GM21447 (cell line): ENCODE data around the gene GLIS2.

Experiments
- ATAC-seq: cut with Tn5 transposase; IDR thresholded peaks from one replicate; pipeline ENCODE4 v1.9.1; 2021; ENCODE audit not compliant: unreplicated experiment

GLIS2 gene

DNA sequence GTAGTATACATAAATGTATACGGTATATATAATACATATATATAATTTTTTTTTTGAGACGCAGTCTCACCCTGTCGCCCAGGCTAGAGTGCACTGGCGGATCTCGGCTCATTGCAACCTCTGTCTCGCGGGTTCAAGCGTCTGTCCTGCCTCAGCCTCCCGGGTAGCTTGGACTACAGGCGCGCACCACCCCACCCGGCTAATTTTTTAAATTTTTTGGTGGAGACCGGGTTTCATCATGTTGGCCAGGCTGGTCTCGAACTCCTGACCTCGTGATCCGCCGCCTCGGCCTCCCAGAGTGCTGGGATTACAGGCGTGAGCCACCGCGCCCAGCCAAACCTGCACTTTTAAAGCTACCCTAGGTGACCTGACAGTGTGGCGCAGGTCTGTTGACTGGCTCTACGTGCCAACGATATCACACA is 34.5 kb downstream of the GLIS2 start:
- no peak for ATAC-seq

- ATAC-seq: peak; percentile 82
These were observed 35.2 kb downstream of the GLIS2 start, which contains the start of gene PAM16 for GRCh38 chr16:4350787-4351659. TSS of gene PAM16 (minus strand) at chr16:4351321. CDS start at chr16:4351234, 87 bp downstream.

DNA sequence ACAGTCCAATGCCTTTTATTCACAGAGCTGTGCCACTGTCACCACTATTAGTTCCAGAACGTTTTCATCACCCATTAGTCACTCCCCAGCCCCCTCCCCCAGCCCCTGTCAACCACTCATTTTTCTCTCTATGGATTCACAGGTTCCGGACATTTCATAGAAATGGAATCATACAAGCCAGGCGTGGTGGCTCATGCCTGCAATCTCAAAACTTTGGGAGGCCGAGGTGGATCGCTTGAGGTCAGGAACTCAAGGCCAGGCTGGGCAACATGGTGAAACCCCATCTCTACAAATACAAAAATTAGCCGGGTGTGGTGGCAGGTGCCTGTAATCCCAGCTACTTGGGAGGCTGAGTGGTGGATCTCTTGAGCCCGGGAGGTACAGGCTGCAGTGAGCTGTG is 36.0 kb downstream of the GLIS2 start:
- ATAC-seq: no peak

DNA sequence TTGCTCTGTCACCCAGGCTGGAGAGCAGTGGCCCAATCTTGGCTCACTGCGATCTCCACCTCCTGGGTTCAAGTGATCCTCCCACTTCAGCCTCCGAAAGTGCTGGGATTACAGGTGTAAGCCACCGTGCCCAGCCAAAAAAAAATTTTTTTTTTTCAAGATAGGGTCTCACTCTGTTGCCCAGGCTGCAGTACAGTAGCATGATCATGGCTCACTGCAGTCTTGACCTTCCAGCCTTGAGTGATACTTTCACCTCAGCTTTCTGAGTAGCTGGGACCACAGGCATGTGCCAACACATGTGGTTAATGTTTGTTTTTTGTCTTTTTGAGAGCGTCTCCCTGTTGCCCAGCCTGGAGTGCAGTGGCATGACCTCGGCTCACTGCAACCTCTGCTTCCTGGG is 37.0 kb downstream of the GLIS2 start:
- ATAC-seq: no peak

GRCh38 chr16:4353675-4354074 is 37.8 kb downstream of the GLIS2 start:
- ATAC-seq: no peak

GRCh38 chr16:4354512-4355409 is 38.9 kb downstream of the GLIS2 start:
- ATAC-seq: no peak

DNA sequence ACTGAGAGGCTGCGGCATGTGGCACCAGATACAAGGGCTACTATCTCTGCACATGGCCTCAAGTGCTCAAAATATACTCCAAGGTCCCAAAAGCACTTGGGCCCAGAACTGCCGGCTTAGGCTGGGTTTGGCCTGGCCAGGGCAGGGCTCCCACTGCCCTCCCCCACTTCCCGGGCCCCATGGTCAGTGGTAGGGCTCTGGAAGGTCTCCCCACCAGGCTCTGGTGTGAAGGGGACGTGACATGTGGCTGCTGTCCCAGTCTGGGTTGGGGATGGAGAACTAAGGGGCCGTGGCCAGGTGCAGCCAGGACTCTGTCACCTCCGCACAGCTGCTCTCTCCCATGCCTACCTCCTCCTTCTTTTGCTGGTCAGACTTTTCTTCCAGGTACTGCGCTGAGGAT is 41.0 kb downstream of the GLIS2 start:
- no peak for ATAC-seq

GRCh38 chr16:4358236-4358635 is 42.4 kb downstream of the GLIS2 start:
- ATAC-seq: no peak

GRCh38 chr16:4358831-4359561 is 43.1 kb downstream of the GLIS2 start:
- no peak for ATAC-seq

GRCh38 chr16:4359914-4360313 is 44.0 kb downstream of the GLIS2 start:
- ATAC-seq: no peak

GRCh38 chr16:4360538-4361021 is 44.7 kb downstream of the GLIS2 start:
- ATAC-seq: no peak

DNA sequence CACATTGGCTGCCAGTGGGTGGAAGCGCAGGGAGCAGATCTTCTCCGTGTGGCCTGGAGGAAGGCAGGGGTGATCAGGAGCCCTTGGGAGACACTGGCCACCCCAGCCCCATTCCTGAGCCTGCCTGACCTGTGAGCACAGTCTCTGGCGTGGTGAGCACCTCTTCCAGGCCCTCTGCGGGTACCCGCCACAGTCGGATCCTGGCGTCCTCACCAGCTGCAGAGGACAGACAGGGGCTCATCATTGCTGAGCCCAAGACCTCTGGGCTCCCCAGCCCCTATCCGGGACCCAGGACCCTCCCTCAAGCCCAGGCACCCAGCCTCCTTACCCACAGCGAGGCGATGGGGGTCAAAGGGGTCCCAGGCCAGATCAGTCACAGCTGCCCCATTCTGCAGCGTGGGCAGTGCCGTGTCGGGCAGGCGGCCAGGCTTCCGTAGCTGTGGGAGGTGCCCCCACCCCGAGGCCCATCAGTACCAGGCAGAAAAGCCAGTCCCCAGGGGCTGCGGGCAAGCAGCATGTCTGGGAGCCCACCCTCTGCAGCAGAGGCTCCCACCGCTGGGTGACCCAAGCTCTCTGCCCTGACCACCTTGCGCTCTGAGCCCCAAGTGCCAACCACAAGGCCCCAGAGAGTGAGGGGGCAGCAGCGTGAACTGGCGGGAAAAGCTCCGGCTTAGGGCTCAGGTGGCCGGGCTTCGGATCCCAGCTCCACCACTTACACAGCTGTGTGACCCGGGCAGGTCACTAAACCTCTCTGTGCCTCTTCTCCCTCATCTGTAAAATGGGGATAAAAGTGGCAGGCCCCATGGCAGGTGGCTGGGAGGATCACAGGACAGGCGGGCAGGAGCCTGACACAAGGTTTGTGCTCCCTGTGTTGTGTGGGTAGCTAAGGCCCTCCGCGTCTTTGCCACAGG is 45.4 kb downstream of the GLIS2 start:
- ATAC-seq: no peak

DNA sequence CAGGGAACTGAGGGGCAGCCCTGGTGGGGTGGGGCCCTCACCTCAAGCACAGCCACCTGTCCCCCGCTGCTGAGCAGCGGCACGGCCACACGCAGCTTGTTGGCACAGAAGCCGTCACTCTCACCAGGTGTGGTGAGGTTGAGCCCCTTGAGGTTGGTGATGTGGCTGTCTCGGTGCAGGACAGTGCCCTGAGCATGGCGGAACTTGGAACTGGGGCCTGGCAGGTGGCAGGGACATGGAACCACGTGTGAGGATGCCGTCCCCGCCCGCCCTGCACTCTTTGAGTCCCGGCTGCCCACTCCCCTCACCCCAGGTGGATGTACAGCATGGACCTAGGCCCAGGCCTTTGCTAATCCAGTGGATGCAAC is 46.1 kb downstream of the GLIS2 start:
- ATAC-seq: no peak

DNA sequence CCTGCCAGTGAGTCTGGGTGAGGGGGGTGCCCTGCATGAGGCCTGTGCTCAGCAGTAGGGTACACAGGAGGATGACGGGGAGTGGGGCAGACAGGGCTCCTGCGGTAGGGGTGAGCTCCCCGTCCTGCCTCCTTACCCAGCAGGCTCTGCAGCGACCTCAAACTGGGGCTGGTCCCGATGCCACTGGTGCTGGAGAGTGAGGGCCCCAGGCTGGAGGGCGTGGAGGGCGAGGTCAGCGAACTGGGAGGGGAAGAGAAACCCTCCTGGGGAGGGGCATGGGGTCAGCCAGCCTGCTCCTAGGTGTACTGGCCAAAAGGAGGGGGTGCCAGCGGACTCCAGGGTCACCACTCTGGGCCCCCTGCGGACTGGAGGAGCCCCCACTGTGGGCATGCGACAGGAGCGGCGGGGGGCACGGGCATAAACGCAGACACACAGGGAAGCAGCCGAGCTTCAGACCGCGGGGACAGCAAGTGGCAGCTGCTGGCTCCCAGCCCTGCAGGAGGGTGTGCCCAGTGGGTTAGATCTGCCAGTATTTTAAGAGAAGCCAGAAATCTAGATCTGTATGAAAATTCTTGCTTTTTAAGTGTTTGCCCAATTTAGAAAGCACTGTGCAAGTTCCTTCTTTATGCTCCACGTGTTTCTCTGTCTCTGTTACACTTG is 46.7 kb downstream of the GLIS2 start:
- ATAC-seq: no peak

GRCh38 chr16:4364196-4365013 is 48.5 kb downstream of the GLIS2 start:
- no peak for ATAC-seq

- peak; percentile 81 for ATAC-seq
These were observed 49.1 kb downstream of the GLIS2 start for GRCh38 chr16:4365014-4365406.

- no peak for ATAC-seq
These were observed 49.7 kb downstream of the GLIS2 start for GRCh38 chr16:4365615-4366014.

DNA sequence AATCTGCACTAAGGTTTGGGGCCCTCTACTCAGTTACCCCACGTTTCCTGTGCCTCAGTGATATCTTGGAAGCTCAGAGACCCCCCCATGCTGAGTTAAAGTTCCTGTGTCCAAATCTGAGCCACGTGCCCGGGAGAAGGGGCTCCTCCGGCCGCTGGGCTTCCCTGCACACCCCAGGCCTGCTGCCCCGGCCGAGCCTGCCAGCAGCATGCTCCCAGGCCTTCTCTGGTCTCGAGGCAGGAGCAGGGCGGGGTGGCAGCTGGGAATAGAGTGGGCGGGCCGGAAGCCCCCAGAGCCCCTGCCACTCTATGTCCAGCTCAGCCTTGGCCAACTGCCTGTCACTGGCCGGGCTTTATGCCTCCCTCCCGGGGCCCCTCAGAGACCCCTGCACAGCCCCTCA is 50.1 kb downstream of the GLIS2 start:
- no peak for ATAC-seq

DNA sequence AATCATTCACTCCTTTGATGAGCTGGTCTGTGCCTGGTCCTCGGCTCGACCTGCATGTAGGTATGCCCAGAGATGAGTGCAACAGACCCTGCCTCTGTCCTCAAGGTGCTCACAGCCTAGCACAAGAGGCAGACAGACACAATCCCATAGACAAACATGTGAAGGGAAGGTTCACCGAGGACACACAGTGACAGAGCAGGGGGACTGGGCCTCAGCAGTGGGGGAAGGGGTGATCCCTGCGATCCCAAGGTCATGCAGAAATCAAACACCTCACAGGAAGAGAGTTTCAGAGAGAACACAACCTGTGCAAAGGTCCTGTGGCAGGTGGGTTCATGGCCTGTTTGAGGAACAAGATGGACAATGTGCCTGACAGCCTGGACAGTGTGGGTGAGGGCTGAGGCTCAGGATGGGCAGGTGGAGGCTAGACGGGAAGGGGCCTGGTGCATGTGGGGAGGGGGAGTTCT is 51.6 kb downstream of the GLIS2 start:
- no peak for ATAC-seq
